Posterior vena cava (tissue), 2 donors: ENCODE results near the gene NR1D1. TPM values are rescaled to one million over a fixed set of nuclear protein-coding genes. Genes with fewer than 3 reads are reported as not detected.
A peak's percentile ranks its signal among the peaks of the same experiment; 100 is the strongest.

Source experiments
- DNase-seq: peaks from one replicate; pipeline ENCODE4 v3.0.0-alpha.2; 2020; ENCODE audit warnings: low spot score
- intact Hi-C, 2 donors: fragments of 100-400 bp; cut with DNase I; formaldehyde crosslinking; loops; one replicate each; pipeline versions ENCODE4 v1.14.1 to v1.14.2; 2022 to 2023
- total RNA-seq, 2 donors: library from RNA; stranded (reverse); fragmentation: NEBNext Ultra II Directional; extraction: Animal tissue kit (Norgen Biotek cat#: 25700); gene quantifications; one replicate each; pipeline ENCODE4 v1.2.1, GENCODE V29; 2021
- donor health status: DM: yes; HTN: yes; CAD: no.
- donor health status: DM: yes; HTN: yes; CAD: no.

Gene NR1D1
- total RNA-seq, 2 donors from 2014 or later = 20.2 to 24.2 TPM

GRCh38 chr17:40087903-40088718, 12.3 kb downstream of the NR1D1 start:
- no peak for DNase-seq
- intact Hi-C loops = no loop called here

- intact Hi-C loops = no loop called here
- no peak for DNase-seq
Measured at GRCh38 chr17:40087049-40087794, 13.2 kb downstream of the NR1D1 start.

- no peak for DNase-seq
Measured at GRCh38 chr17:40086150-40087044, 14.0 kb downstream of the NR1D1 start.

GRCh38 chr17:40084477-40084876, 15.9 kb downstream of the NR1D1 start:
- no peak for DNase-seq
- intact Hi-C loops = no loop called here

More at GRCh38 chr17:40086150-40087044, 14.0 kb downstream of the NR1D1 start:
- intact Hi-C loops = no loop called here

GRCh38 chr17:40079545-40079944, 20.8 kb downstream of the NR1D1 start:
- intact Hi-C loops = no loop called here
- no peak for DNase-seq

GRCh38 chr17:40076591-40076990, 23.8 kb downstream of the NR1D1 start:
- intact Hi-C loops = no loop called here

GRCh38 chr17:40075942-40076498, 24.4 kb downstream of the NR1D1 start:
- intact Hi-C loops = no loop called here
- DNase-seq = no peak

More at GRCh38 chr17:40076591-40076990, 23.8 kb downstream of the NR1D1 start:
- no peak for DNase-seq

- intact Hi-C loops = no loop called here
Measured at GRCh38 chr17:40075201-40075941, 25.0 kb downstream of the NR1D1 start.

GRCh38 chr17:40074871-40075200, 25.6 kb downstream of the NR1D1 start:
- DNase-seq = no peak
- intact Hi-C loops = no loop called here

More at GRCh38 chr17:40075201-40075941, 25.0 kb downstream of the NR1D1 start:
- DNase-seq = no peak

- intact Hi-C loops = no loop called here
Measured at GRCh38 chr17:40074175-40074512, 26.2 kb downstream of the NR1D1 start.

GRCh38 chr17:40073454-40074174, 26.8 kb downstream of the NR1D1 start:
- intact Hi-C loops = no loop called here
- DNase-seq = no peak

More at GRCh38 chr17:40074175-40074512, 26.2 kb downstream of the NR1D1 start:
- no peak for DNase-seq

- intact Hi-C loops = no loop called here
- no peak for DNase-seq
Measured at GRCh38 chr17:40072735-40073346, 27.5 kb downstream of the NR1D1 start.

GRCh38 chr17:40072040-40072734, 28.2 kb downstream of the NR1D1 start:
- intact Hi-C loops = no loop called here
- DNase-seq = no peak

GRCh38 chr17:40071313-40072039, 28.9 kb downstream of the NR1D1 start:
- intact Hi-C loops = no loop called here
- peak; percentile 83 for DNase-seq

- intact Hi-C loops = no loop called here
Measured at GRCh38 chr17:40070709-40071312, 29.6 kb downstream of the NR1D1 start.

More at GRCh38 chr17:40070709-40071312, 29.6 kb downstream of the NR1D1 start:
- peak; percentile 31 for DNase-seq
